Panc1 (cell line): ENCODE data around the gene EIF5AL1. TPM values are rescaled to one million over a fixed set of nuclear protein-coding genes. Genes with fewer than 3 reads are reported as not detected.

ENCODE experiments used
- ATAC-seq: fragments of 200-7000 bp; cut with Tn5 transposase; 2 replicates; pipeline ENCODE4 v1.9.1; 2020; ENCODE audit warnings: mild to moderate bottlenecking, moderate library complexity
- BruUV-seq: library from RNA; stranded (reverse); fragments of 400-500 nt; replicated peaks from 2 replicates; lab custom pipeline; 2021; lab: Mats Ljungman, UMichigan
- CTCF ChIA-PET: fragments of 300-600 bp; sonication (Branson Sonifier 250); formaldehyde crosslinking; loops from one replicate; lab custom pipeline; 2022; ENCODE audit warnings: antibody characterized with exemption; lab: Charles Lee
- POLR2A ChIA-PET: fragments of 300-600 bp; sonication (Branson Sonifier 250); formaldehyde crosslinking; loops from one replicate; lab custom pipeline; 2022; ENCODE audit warnings: antibody characterized with exemption; lab: Charles Lee
- DNase-seq: peaks from one replicate; pipeline ENCODE4 v3.0.0-alpha.2; 2010; ENCODE audit warnings: low read depth, low spot score
- H3K27ac ChIP-seq: 2 replicates; pipeline ENCODE4 v1.5.1; 2011; ENCODE audit warnings: mild to moderate bottlenecking, low read length, inconsistent platforms
- H3K27me3 ChIP-seq: fragments of 200-500 bp; sonication (Bioruptor generic); 2 replicates; pipeline ENCODE4 v1.6.0; 2014; ENCODE audit warnings: low read length, inconsistent platforms; ENCODE audit not compliant: control insufficient read depth, insufficient read depth
- H3K36me3 ChIP-seq: fragments of 200-500 bp; sonication (Bioruptor generic); 2 replicates; pipeline ENCODE4 v1.5.1; 2014; ENCODE audit warnings: inconsistent platforms, mild to moderate bottlenecking, low read length, moderate library complexity; ENCODE audit not compliant: control insufficient read depth, insufficient read depth
- H3K4me1 ChIP-seq: 2 replicates; pipeline ENCODE4 v1.5.1; 2011; ENCODE audit warnings: inconsistent platforms, mild to moderate bottlenecking, low read length, moderate library complexity; ENCODE audit not compliant: control insufficient read depth, insufficient read depth
- H3K4me3 ChIP-seq, 2 experiments: 2 replicates each; pipeline ENCODE4 v1.5.1; 2011 to 2012; ENCODE audit warnings: low read depth in 2 of 2, low read length in 2 of 2, mild to moderate bottlenecking in 2 of 2, inconsistent platforms in 1 of 2, moderate library complexity in 1 of 2
- H3K9me3 ChIP-seq: fragments of 200-500 bp; sonication (Bioruptor generic); 2 replicates; pipeline ENCODE4 v1.5.1; 2014; ENCODE audit warnings: low read depth, mild to moderate bottlenecking, inconsistent platforms, low read length, moderate library complexity; ENCODE audit not compliant: control insufficient read depth, insufficient read depth
- POLR2AphosphoS5 ChIP-seq: IDR thresholded peaks from 2 replicates; pipeline ENCODE4 v1.6.1; 2012; ENCODE audit warnings: mild to moderate bottlenecking, low read depth, low read length, moderate library complexity
- SIN3A ChIP-seq: IDR thresholded peaks from 2 replicates; pipeline ENCODE4 v1.6.1; 2012; ENCODE audit warnings: low read depth, mild to moderate bottlenecking, low read length, moderate library complexity, borderline replicate concordance; ENCODE audit not compliant: insufficient read depth
- TCF7L2 ChIP-seq: IDR thresholded peaks from 2 replicates; pipeline ENCODE4 v1.6.1; 2011; ENCODE audit warnings: mild to moderate bottlenecking, low read depth, low read length, inconsistent platforms
- in situ Hi-C: cut with HindIII; loops from 2 replicates; pipeline ENCODE4 v1.10.0; 2016; ENCODE audit warnings: low sequenced_read_pairs, low pct_unique_long_range_greater_than_20kb
- intact Hi-C: fragments of 100-400 bp; cut with micrococcal nuclease; formaldehyde crosslinking; loops from one replicate; pipeline ENCODE4 v1.10.0; 2022; ENCODE audit not compliant: unreplicated experiment
- total RNA-seq: library from RNA; stranded (reverse); gene quantifications from one replicate; pipeline ENCODE4 v1.2.1, GENCODE V29; 2021; ENCODE audit not compliant: unreplicated experiment
- TF ChIP-seq, protein P1 (sequence below), 2 experiments: IDR thresholded peaks; 2 replicates each; pipeline ENCODE4 v1.6.1; 2011 to 2012; ENCODE audit warnings: low read depth in 2 of 2, control low read depth in 1 of 2, low read length in 1 of 2, mild to moderate bottlenecking in 1 of 2, moderate library complexity in 1 of 2; ENCODE audit not compliant: insufficient read depth in 1 of 2
- TF ChIP-seq, protein P2 (sequence below): fragments of 450-650 bp; IDR thresholded peaks from 2 replicates; pipeline ENCODE4 v1.5.1; 2017; ENCODE audit warnings: mild to moderate bottlenecking

Gene EIF5AL1
- total RNA-seq, 1 experiment from 2014 or later, result 1.6 TPM

DNA sequence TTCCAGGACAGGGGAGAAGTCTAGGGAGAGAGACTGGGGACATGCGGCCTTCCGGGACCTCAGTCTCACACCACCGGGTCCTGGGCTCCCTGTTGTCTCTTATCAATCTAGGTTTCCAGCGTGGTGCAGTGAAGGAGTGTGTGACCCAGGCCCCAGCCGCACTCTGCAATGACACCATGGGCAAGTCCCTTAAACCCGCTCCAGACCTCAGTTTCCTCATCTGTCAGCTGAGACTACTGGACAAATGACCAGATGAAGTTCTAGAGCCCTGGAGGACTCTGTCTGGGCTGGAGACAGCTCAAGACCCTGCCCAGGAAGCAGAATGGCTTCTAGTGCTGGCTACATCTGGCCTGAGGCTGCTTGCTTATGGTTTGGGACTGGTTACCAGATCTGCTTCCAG, 20.1 kb upstream of the EIF5AL1 start:
- Histone ChIP-seq H3K4me1 (no peaks in the 10 kb centered on the region), H3K27me3 (peaks cover 6% of the 10 kb centered on the region), H3K36me3 (no peaks in the 10 kb centered on the region), H3K9me3 (no peaks in the 10 kb centered on the region), H3K4me3 (no peak overlapping the region), H3K27ac (no peak overlapping the region)
- intact Hi-C loops (no loop called here), in situ Hi-C loops (no loop called here)
- no TSS peak for BruUV-seq
- ChIA-PET CTCF (no interaction called here), POLR2A (no interaction called here)
- DNase-seq (no peak), ATAC-seq (no peak)
- no peak for TF ChIP-seq POLR2AphosphoS5
- TF ChIP-seq, protein P1, sequence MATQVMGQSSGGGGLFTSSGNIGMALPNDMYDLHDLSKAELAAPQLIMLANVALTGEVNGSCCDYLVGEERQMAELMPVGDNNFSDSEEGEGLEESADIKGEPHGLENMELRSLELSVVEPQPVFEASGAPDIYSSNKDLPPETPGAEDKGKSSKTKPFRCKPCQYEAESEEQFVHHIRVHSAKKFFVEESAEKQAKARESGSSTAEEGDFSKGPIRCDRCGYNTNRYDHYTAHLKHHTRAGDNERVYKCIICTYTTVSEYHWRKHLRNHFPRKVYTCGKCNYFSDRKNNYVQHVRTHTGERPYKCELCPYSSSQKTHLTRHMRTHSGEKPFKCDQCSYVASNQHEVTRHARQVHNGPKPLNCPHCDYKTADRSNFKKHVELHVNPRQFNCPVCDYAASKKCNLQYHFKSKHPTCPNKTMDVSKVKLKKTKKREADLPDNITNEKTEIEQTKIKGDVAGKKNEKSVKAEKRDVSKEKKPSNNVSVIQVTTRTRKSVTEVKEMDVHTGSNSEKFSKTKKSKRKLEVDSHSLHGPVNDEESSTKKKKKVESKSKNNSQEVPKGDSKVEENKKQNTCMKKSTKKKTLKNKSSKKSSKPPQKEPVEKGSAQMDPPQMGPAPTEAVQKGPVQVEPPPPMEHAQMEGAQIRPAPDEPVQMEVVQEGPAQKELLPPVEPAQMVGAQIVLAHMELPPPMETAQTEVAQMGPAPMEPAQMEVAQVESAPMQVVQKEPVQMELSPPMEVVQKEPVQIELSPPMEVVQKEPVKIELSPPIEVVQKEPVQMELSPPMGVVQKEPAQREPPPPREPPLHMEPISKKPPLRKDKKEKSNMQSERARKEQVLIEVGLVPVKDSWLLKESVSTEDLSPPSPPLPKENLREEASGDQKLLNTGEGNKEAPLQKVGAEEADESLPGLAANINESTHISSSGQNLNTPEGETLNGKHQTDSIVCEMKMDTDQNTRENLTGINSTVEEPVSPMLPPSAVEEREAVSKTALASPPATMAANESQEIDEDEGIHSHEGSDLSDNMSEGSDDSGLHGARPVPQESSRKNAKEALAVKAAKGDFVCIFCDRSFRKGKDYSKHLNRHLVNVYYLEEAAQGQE (IDR thresholded peaks at IDR 0.05; ENCODE audit: insufficient read depth in 1 of 2, low read depth in 2 of 2, low read length in 1 of 2), result no peak
- TF ChIP-seq SIN3A, result no peak
- TF ChIP-seq, protein P2, sequence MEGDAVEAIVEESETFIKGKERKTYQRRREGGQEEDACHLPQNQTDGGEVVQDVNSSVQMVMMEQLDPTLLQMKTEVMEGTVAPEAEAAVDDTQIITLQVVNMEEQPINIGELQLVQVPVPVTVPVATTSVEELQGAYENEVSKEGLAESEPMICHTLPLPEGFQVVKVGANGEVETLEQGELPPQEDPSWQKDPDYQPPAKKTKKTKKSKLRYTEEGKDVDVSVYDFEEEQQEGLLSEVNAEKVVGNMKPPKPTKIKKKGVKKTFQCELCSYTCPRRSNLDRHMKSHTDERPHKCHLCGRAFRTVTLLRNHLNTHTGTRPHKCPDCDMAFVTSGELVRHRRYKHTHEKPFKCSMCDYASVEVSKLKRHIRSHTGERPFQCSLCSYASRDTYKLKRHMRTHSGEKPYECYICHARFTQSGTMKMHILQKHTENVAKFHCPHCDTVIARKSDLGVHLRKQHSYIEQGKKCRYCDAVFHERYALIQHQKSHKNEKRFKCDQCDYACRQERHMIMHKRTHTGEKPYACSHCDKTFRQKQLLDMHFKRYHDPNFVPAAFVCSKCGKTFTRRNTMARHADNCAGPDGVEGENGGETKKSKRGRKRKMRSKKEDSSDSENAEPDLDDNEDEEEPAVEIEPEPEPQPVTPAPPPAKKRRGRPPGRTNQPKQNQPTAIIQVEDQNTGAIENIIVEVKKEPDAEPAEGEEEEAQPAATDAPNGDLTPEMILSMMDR, result no peak
- no peak for TF ChIP-seq TCF7L2

DNA sequence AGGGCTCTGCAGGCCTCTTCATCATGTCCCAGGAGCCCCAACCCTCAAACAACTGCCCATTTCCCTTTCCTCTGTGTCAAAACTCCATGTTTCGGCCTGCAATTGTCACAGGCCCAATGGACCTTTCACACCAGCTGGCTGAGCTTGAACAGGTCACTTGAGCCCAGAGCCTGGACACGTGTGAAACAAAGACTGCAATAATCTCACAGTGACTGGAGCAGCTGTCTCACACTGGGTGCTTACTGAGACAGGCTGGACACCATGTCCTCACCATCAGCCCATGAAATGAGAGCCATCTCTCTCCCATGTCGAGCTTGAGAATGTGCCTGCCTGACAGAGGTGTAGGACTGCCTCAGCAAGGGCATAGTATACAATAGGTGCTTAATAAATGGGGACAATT, 19.5 kb upstream of the EIF5AL1 start:
- Histone ChIP-seq H3K36me3 (no peaks in the 10 kb centered on the region), H3K9me3 (no peaks in the 10 kb centered on the region), H3K4me3 (no peak overlapping the region), H3K4me1 (no peaks in the 10 kb centered on the region), H3K27ac (no peak overlapping the region), H3K27me3 (peaks cover 8% of the 10 kb centered on the region)
- no TSS peak for BruUV-seq
- no peak for ATAC-seq
- no peak for DNase-seq
- in situ Hi-C loops, result no loop called here
- ChIA-PET POLR2A (no interaction called here), CTCF (no interaction called here)
- intact Hi-C loops, result no loop called here
- TF ChIP-seq SIN3A, result no peak

DNA sequence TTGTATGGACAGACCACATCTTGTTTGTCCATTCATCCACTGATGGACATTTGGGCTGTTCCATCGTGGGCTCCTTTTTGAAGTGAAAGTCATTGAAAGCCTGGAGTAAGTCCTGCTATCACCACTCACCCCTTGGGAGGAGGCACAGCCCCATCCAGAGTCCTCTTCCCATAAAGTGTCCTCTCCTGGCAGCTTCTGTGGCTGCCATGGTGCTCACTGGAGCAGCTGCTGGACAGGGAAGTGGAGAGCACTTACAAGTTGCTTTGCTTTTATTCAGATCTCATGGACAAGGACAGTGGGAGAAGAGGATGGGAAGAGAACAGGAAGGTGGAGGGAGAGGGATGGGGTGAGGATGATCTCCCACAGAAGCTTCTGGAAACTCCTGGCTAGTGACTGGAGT, 18.5 kb upstream of the EIF5AL1 start:
- ChIA-PET CTCF (no interaction called here), POLR2A (interaction anchor here (0.6 kb wide), 1 partner anchor 990 kb away, joined by 23 read pairs; no protein-coding TSS in a partner anchor)
- in situ Hi-C loops, result no loop called here
- Histone ChIP-seq H3K9me3 (no peaks in the 10 kb centered on the region), H3K27ac (no peak overlapping the region), H3K27me3 (peaks cover 13% of the 10 kb centered on the region), H3K4me3 (no peak overlapping the region), H3K4me1 (no peaks in the 10 kb centered on the region), H3K36me3 (no peaks in the 10 kb centered on the region)
- no peak for DNase-seq
- intact Hi-C loops, result no loop called here
- BruUV-seq, result no TSS peak
- no peak for ATAC-seq
- TF ChIP-seq, protein P2, result no peak
- TF ChIP-seq, protein P1 (IDR thresholded peaks at IDR 0.05; ENCODE audit: insufficient read depth in 1 of 2, low read depth in 2 of 2, low read length in 1 of 2), result no peak
- TF ChIP-seq TCF7L2, result no peak
